Measurements from ENCODE around the gene SERHL2.
"Not testable (repeated sequence)": the region's sequence is repeated elsewhere in the genome, so short reads cannot be mapped to it uniquely, and the experiment has no call there.

The SERHL2 gene, protein sequence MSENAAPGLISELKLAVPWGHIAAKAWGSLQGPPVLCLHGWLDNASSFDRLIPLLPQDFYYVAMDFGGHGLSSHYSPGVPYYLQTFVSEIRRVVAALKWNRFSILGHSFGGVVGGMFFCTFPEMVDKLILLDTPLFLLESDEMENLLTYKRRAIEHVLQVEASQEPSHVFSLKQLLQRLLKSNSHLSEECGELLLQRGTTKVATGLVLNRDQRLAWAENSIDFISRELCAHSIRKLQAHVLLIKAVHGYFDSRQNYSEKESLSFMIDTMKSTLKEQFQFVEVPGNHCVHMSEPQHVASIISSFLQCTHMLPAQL

DNA sequence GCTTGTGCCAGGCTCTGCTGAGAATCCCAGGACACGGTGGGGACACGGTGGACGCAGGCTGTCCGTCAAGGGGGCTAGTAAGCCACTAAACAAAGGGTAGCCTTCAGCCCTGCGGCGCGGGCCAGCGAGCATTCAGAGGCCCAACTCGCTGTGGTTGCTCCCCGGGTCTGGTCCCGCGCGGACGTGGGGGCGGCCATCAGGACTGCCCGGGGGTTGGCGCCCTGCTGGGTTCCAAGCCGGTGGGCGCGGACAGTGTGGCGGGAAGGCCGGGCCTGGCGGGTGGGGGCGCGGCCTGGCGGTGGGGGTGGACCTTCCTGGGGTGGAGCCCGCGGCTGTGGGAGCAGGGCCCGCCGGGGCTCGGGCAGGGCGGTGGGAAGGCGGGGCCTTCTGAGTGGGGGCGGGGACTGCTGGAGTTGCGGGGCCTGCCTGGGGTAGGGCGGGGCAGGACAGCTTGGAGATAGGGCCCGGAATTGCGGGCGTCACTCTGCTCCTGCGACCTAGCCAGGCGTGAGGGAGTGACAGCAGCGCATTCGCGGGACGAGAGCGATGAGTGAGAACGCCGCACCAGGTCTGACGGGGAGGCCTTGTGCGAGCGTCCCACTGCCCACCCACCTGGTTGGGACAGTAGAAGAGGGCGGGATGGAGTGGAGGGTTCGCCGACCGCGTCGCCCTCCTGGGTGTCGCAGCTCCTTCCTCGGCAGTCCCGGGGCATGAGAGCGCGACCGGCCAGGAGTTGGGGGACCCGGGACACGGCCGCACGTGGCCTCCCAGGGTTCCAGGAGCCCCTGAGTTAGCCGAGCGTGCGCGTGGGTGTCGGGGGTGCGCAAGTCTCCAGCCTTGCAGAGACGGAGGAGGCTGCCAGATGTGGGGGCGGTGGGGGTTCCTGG lies at the start of gene SERHL2:
SERHL2 (plus strand) TSS at position 482 of the 887 bp plus-strand sequence; CDS start at position 547, 65 bp downstream.
- TF ChIP-seq, protein P1, sequence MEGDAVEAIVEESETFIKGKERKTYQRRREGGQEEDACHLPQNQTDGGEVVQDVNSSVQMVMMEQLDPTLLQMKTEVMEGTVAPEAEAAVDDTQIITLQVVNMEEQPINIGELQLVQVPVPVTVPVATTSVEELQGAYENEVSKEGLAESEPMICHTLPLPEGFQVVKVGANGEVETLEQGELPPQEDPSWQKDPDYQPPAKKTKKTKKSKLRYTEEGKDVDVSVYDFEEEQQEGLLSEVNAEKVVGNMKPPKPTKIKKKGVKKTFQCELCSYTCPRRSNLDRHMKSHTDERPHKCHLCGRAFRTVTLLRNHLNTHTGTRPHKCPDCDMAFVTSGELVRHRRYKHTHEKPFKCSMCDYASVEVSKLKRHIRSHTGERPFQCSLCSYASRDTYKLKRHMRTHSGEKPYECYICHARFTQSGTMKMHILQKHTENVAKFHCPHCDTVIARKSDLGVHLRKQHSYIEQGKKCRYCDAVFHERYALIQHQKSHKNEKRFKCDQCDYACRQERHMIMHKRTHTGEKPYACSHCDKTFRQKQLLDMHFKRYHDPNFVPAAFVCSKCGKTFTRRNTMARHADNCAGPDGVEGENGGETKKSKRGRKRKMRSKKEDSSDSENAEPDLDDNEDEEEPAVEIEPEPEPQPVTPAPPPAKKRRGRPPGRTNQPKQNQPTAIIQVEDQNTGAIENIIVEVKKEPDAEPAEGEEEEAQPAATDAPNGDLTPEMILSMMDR (IDR thresholded peaks at IDR 0.05; ENCODE audit: insufficient read depth, low read length, poor library complexity, severe bottlenecking), result no peak
- peak; percentile 81 for DNase-seq (ENCODE audit: extremely low read depth, insufficient read length)
- peak within 1 kb of the TSS; percentile 55 for H3K4me3 ChIP-seq (replicated peaks; ENCODE audit: low read depth, low read length)

DNA sequence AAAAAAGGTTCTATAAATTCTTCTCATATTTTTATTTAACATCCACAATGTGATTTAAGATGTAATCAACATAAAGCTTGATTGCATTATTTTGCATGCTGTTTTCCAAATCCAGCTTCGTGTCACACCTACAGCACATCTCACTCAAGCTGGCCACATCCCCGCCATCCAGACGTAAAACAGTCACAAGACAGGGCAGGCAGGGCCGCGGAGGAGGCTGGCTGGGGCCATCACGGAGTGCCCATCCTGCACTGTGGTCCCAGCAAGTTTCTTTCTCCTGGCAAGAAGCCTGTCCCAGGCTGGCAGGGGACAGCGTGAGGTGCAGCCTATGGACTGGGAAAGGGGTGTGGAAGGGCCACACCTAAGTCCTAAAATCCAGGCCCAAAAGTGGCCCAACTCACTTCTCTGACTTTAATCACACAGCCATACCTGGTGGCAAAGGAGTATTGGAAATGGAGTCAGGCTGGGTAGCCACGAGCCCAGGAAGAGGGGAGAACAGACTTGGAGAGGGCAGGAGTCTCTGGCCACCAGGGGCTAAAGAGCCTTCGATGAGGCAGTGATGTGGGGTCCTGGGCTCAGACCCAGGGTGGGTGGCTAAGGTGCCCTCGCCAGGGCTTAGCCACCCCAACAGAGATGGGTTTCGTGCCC lies 45.3 kb upstream of the SERHL2 start:
- H3K27me3 ChIP-seq (replicated peaks; ENCODE audit: control insufficient read depth, insufficient read depth, low read length); DNase-seq (ENCODE audit: extremely low read depth, insufficient read length); H3K4me3 ChIP-seq (replicated peaks; ENCODE audit: low read depth, low read length); H3K36me3 ChIP-seq (ENCODE audit: control insufficient read depth, insufficient read depth, low read length): not testable (repeated sequence)

More for the DNA sequence above, at the start of gene SERHL2:
- Histone ChIP-seq H3K36me3 (ENCODE audit: control insufficient read depth, insufficient read depth, low read length) (no peaks in the 10 kb centered on the region), H3K27me3 (replicated peaks; ENCODE audit: control insufficient read depth, insufficient read depth, low read length) (no peaks in the 10 kb centered on the region)

DNA sequence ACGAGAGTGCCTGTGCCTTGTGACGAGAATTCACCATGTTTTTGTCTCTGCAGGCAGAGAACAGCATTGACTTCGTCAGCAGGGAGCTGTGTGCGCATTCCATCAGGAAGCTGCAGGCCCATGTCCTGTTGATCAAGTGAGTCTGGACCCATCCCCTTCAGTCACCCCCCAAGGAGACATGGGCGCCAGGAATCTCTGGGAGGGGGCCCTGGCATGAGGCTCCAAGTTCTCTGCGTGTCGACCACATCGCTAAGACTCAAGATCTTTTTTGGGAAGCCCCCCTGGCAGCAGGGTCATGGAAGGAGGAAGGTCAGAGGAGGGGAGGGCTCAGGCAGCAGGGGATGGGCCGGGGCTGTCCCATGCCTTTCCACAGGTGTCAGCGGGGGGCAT lies 44.8 kb upstream of the SERHL2 start:
- not testable (repeated sequence) for H3K36me3 ChIP-seq (ENCODE audit: control insufficient read depth, insufficient read depth, low read length); DNase-seq (ENCODE audit: extremely low read depth, insufficient read length); H3K4me3 ChIP-seq (replicated peaks; ENCODE audit: low read depth, low read length); H3K27me3 ChIP-seq (replicated peaks; ENCODE audit: control insufficient read depth, insufficient read depth, low read length)

DNA sequence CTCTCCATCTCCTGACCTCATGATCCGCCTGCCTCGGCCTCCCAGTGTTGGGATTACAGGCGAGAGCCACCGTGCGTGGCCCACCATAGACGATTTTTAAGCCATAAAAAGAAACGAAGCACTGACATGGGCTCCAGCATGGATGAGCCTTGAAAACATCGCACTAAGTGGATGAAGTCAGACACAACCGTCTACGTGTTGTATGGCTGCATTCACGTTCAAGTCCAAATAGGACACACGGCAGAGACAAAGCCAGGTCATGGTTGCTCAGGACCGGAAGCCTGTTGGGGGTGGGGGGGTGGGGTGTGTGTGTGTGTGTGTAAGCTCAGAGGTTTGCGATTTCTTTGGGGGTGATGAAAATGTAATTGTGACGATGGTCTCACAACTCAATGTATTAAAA lies 44.2 kb upstream of the SERHL2 start:
- DNase-seq (ENCODE audit: extremely low read depth, insufficient read length), result no peak
- Histone ChIP-seq H3K36me3 (ENCODE audit: control insufficient read depth, insufficient read depth, low read length) (peaks cover 3% of the 10 kb centered on the region), H3K4me3 (replicated peaks; ENCODE audit: low read depth, low read length) (no peak overlapping the region), H3K27me3 (replicated peaks; ENCODE audit: control insufficient read depth, insufficient read depth, low read length) (no peaks in the 10 kb centered on the region)
- TF ChIP-seq, protein P1 (IDR thresholded peaks at IDR 0.05; ENCODE audit: insufficient read depth, low read length, poor library complexity, severe bottlenecking), result no peak

DNA sequence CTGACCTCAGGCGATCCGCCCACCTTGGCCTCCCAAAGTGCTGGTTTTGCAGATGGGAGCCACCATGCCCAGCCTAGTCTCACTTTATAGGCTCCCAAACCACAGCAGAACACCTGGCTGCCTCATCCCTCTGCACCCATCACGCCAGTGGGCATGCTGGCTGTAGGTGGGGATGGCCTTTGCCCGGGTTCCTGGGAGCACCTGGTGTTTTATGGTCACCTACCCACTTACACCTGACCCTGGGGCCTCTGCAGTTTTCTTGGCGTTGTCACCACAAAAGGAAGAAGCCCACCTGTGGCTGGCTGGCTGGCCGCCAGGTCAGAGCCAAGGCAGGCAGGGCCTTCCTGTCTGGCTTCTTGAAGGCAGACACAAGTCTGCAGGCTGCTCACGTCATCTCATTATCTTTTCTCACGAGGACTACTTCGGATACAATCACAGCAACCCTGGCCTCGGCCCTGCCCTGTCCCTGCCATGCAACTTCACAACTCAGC lies 42.3 kb upstream of the SERHL2 start:
- no peaks in the 10 kb centered on the region for H3K27me3 ChIP-seq (replicated peaks; ENCODE audit: control insufficient read depth, insufficient read depth, low read length)
- DNase-seq (ENCODE audit: extremely low read depth, insufficient read length), result no peak
- TF ChIP-seq, protein P1 (IDR thresholded peaks at IDR 0.05; ENCODE audit: insufficient read depth, low read length, poor library complexity, severe bottlenecking), result no peak
- peaks cover 3% of the 10 kb centered on the region for H3K36me3 ChIP-seq (ENCODE audit: control insufficient read depth, insufficient read depth, low read length)
- H3K4me3 ChIP-seq (replicated peaks; ENCODE audit: low read depth, low read length), result no peak overlapping the region

DNA sequence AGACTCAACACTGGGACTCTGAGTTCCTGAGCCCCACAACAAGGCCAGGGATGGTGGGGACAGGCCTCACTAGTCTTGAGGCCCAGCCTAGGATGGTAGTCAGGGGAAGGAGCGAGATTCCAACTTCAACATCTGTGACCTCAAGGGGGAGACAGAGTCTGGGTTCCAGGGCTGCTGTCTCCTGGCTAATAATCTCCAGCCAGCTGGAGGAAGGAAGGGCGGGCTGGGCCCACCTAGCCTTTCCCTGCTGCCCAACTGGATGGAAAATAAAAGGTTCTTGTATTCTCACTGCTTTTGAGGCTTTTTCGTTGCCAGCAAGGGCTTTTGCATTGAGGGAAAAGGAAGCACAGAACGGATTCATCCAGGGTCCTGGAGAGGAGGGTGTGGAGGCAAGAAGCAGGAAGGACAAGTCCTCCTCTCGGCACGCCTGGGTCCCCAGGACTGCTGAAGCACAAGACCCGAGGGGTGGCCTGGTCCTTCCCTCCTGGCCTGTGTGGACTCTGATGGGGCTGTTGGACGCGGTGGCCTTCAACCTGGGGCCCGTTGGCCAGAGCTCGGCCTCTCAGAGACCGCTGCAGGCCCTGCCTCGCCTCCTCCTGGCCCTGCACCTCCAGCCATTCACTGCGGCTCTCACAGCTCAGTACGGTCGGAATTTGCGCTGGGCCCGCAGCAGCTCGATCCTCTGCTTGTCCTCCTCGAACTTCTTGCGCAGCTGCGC lies 41.3 kb upstream of the SERHL2 start:
- H3K36me3 ChIP-seq (ENCODE audit: control insufficient read depth, insufficient read depth, low read length); H3K27me3 ChIP-seq (replicated peaks; ENCODE audit: control insufficient read depth, insufficient read depth, low read length); H3K4me3 ChIP-seq (replicated peaks; ENCODE audit: low read depth, low read length); DNase-seq (ENCODE audit: extremely low read depth, insufficient read length): not testable (repeated sequence)
- TF ChIP-seq, protein P1 (IDR thresholded peaks at IDR 0.05; ENCODE audit: insufficient read depth, low read length, poor library complexity, severe bottlenecking), result peak; percentile 3

DNA sequence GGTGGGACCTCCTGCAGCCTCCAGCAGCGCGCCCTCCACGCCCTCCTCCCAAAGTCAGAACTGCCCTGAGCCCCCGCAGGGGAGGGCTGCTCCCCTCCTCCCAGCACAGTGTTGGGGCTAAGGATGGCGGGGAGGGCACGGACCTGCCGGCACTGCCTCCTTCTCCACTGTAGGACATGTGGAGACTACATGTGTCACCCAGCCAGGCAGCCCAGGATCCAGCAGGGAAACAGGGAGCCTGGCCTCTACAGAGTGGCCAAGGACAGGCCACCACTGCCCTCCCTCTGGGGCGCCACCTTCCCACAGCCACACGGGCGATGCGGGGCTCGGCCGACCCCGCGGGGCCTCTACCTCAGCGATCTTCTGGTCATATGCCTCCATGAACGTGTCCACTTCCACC lies 39.4 kb upstream of the SERHL2 start:
- H3K36me3 ChIP-seq (ENCODE audit: control insufficient read depth, insufficient read depth, low read length); DNase-seq (ENCODE audit: extremely low read depth, insufficient read length); H3K27me3 ChIP-seq (replicated peaks; ENCODE audit: control insufficient read depth, insufficient read depth, low read length); H3K4me3 ChIP-seq (replicated peaks; ENCODE audit: low read depth, low read length): not testable (repeated sequence)

DNA sequence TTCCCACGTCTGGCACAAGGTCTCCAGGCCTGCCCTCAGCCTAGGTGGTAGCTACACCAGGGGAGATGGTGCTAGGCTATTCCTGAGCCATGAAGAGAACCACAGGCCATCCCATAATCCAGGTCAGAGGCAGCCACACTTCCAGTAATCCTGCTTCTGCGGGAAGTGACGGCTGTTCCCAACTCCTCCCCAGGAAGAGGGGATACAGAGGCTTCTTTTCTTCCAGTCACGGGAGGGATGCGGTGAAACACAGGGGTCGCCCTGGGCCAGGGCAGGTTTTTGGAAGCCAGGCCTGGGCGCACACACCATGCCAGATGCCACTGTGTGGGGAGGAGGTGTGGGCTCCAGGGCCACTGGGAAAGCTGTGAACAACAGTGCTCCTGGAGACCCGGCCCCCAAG lies 38.5 kb upstream of the SERHL2 start:
- H3K36me3 ChIP-seq (ENCODE audit: control insufficient read depth, insufficient read depth, low read length), result not testable (repeated sequence)

More for the DNA sequence above, 38.5 kb upstream of the SERHL2 start:
- not testable (repeated sequence) for H3K27me3 ChIP-seq (replicated peaks; ENCODE audit: control insufficient read depth, insufficient read depth, low read length); H3K4me3 ChIP-seq (replicated peaks; ENCODE audit: low read depth, low read length); DNase-seq (ENCODE audit: extremely low read depth, insufficient read length)
